Measurements from ENCODE around the gene FCHSD2.
"Not testable (repeated sequence)": the region's sequence is repeated elsewhere in the genome, so short reads cannot be mapped to it uniquely, and the experiment has no call there.

The FCHSD2 gene

GRCh38 chr11:72918851-72919250 is 223.3 kb downstream of the FCHSD2 start:
- DNase-seq, result no peak

- no peak for DNase-seq
Measured at GRCh38 chr11:72912253-72912652, 229.9 kb downstream of the FCHSD2 start.

GRCh38 chr11:72909558-72910388 is 232.3 kb downstream of the FCHSD2 start:
- DNase-seq, result not testable (repeated sequence)

GRCh38 chr11:72908032-72908676 is 234.0 kb downstream of the FCHSD2 start:
- no peak for DNase-seq

- DNase-seq, result no peak
Measured at GRCh38 chr11:72904016-72904415, 238.1 kb downstream of the FCHSD2 start.

GRCh38 chr11:72901374-72901773 is 240.7 kb downstream of the FCHSD2 start:
- no peak for DNase-seq

GRCh38 chr11:72900013-72900412 is 242.1 kb downstream of the FCHSD2 start:
- no peak for DNase-seq

- DNase-seq, result no peak
Measured at GRCh38 chr11:72899238-72899637, 242.9 kb downstream of the FCHSD2 start.

- no peak for DNase-seq
Measured at GRCh38 chr11:72897506-72897905, 244.6 kb downstream of the FCHSD2 start.

- no peak for DNase-seq
Measured at GRCh38 chr11:72896431-72896830, 245.7 kb downstream of the FCHSD2 start.

GRCh38 chr11:72890881-72891280 is 251.2 kb downstream of the FCHSD2 start:
- no peak for DNase-seq

GRCh38 chr11:72886619-72887018 is 255.5 kb downstream of the FCHSD2 start:
- DNase-seq, result no peak

- DNase-seq, result no peak
Measured at GRCh38 chr11:72885749-72886609, 256.1 kb downstream of the FCHSD2 start.

- no peak for DNase-seq
Measured at GRCh38 chr11:72876147-72876546, 266.0 kb downstream of the FCHSD2 start.

- no peak for DNase-seq
Measured at GRCh38 chr11:72875736-72876135, 266.4 kb downstream of the FCHSD2 start.

GRCh38 chr11:72872012-72872411 is 270.1 kb downstream of the FCHSD2 start:
- no peak for DNase-seq

GRCh38 chr11:72871119-72871518 is 271.0 kb downstream of the FCHSD2 start:
- DNase-seq, result no peak

- no peak for DNase-seq
Measured at GRCh38 chr11:72869831-72870230, 272.3 kb downstream of the FCHSD2 start.

GRCh38 chr11:72867970-72868369 is 274.1 kb downstream of the FCHSD2 start:
- no peak for DNase-seq

GRCh38 chr11:72864702-72865655 is 277.1 kb downstream of the FCHSD2 start:
- DNase-seq, result no peak

GRCh38 chr11:72863916-72864315 is 278.2 kb downstream of the FCHSD2 start:
- DNase-seq, result no peak

- DNase-seq, result no peak
Measured at GRCh38 chr11:72863091-72863490, 279.0 kb downstream of the FCHSD2 start.

Measured in activated T-cell treated with anti-CD3 and anti-CD28 coated beads, Interleukin-2, amount 50 U/mL, for 1 hour (primary cell).